ENCODE data around the gene LMLN. TPM values are rescaled to one million over a fixed set of nuclear protein-coding genes. Genes with fewer than 3 reads are reported as not detected.
A peak's percentile ranks its signal among the peaks of the same experiment; 100 is the strongest.

The LMLN gene
- total RNA-seq, 1 donor from 2014 or later: 0.32 TPM

DNA sequence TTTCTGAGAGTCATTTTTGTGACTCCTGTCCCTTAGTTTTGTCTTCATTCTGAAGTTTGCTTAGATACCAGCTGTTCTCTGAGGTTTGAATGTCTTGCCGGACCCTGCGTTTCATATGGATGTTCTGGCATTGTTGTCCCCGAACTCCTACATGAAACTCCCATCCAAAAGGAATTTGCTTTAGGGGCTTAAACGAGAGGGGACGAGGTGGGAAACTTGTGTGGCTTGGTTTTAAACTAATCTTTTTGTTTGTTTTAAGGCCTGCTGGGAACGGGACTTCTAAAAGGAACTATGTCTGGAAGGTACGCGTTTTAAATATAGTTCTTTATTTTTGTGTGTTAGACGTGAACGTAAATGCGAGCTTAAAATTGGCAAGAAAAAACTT is 9.3 kb upstream of the LMLN start:
- no peaks in the 10 kb centered on the region for H3K27me3 ChIP-seq
- intact Hi-C loops (cut with DNase I): loop anchor here (1.0 to 5.0 kb wide), 2 partner anchors 10 to 213 kb away; partner anchors contain the start of genes LMLN and RUBCN
- TF ChIP-seq, protein P1, sequence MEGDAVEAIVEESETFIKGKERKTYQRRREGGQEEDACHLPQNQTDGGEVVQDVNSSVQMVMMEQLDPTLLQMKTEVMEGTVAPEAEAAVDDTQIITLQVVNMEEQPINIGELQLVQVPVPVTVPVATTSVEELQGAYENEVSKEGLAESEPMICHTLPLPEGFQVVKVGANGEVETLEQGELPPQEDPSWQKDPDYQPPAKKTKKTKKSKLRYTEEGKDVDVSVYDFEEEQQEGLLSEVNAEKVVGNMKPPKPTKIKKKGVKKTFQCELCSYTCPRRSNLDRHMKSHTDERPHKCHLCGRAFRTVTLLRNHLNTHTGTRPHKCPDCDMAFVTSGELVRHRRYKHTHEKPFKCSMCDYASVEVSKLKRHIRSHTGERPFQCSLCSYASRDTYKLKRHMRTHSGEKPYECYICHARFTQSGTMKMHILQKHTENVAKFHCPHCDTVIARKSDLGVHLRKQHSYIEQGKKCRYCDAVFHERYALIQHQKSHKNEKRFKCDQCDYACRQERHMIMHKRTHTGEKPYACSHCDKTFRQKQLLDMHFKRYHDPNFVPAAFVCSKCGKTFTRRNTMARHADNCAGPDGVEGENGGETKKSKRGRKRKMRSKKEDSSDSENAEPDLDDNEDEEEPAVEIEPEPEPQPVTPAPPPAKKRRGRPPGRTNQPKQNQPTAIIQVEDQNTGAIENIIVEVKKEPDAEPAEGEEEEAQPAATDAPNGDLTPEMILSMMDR (IDR thresholded peaks at IDR 0.05): no peak
- peak overlapping the region; percentile 86 to 87 for H3K27ac ChIP-seq
- H3K36me3 ChIP-seq: peaks cover 38 to 47% of the 10 kb centered on the region in 2 donors
- no peak for DNase-seq (ENCODE audit: low spot score in 2 of 2)
- H3K9me3 ChIP-seq: no peaks in the 10 kb centered on the region
- peaks cover 12 to 34% of the 10 kb centered on the region in 2 donors for H3K4me1 ChIP-seq
- peak overlapping the region; percentile 62 to 71 for H3K4me3 ChIP-seq

DNA sequence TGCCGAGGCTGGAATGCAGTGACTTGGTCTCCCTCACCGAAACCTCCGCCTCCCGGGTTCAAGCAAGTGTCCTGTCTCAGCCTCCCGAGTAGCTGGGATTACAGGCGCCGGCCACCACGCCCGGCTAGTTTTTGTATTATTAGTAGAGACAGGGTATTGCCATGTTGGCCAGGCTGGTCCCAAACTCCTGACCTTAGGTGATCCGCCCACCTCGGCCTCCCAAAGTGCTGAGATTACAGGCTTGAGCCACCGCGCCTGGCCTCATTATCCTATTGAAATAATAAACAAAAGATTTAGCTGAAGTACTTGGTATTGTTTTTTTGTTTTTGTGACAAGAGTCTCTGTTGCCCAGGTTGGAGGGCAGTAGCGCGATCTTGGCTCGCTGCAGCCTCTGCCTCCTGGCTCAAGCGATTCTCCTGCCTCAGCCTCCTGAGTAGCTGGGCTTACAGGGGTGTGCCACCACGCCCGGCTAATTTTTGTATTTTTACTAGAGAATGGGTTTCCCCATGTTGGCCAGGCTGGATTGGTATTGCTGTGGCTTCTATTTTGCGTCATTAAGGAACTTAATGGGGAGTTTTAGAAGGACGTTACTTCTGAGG is 8.5 kb upstream of the LMLN start:
- intact Hi-C loops (cut with DNase I): loop anchor here (5.0 kb wide), 1 partner anchor 214 kb away; the partner anchor contains the start of gene RUBCN
- DNase-seq (ENCODE audit: low spot score in 2 of 2): no peak
- H3K4me3 ChIP-seq: peak overlapping the region; percentile 62 to 71
- H3K27ac ChIP-seq: peak overlapping the region in 1 of 2 donors; percentile 87
- H3K36me3 ChIP-seq: peaks cover 43 to 55% of the 10 kb centered on the region in 2 donors
- no peaks in the 10 kb centered on the region for H3K27me3 ChIP-seq
- H3K4me1 ChIP-seq: peaks cover 12 to 34% of the 10 kb centered on the region in 2 donors
- TF ChIP-seq, protein P1 (IDR thresholded peaks at IDR 0.05): no peak
- H3K9me3 ChIP-seq: no peaks in the 10 kb centered on the region

DNA sequence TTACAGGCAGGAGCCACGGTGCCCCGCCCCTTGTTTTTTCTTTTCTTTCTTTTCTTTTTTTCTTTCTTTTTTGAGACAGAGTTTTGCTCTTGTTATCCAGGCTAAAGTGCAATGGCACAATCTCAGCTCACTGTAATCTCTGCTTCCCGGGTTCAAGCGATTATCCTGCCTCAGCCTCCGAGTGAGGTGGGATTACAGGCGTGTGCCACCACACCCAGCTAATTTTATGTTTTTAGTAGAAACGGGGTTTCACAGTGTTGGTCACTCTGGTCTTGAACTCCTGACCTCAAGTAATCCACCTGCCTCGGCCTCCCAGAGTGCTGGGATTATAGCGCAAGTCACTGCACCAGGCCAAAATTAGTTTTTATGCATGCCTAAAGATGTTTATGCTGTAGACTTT is 7.6 kb upstream of the LMLN start:
- no peaks in the 10 kb centered on the region for H3K9me3 ChIP-seq
- peaks cover 46 to 57% of the 10 kb centered on the region in 2 donors for H3K36me3 ChIP-seq
- H3K4me3 ChIP-seq: no peak overlapping the region
- TF ChIP-seq, protein P1 (IDR thresholded peaks at IDR 0.05): no peak
- DNase-seq (ENCODE audit: low spot score in 2 of 2): no peak
- no peak overlapping the region for H3K27ac ChIP-seq
- intact Hi-C loops (cut with DNase I): loop anchor here (5.0 kb wide), 1 partner anchor 215 kb away; the partner anchor contains the start of gene RUBCN
- no peaks in the 10 kb centered on the region for H3K27me3 ChIP-seq
- peaks cover 12 to 34% of the 10 kb centered on the region in 2 donors for H3K4me1 ChIP-seq

DNA sequence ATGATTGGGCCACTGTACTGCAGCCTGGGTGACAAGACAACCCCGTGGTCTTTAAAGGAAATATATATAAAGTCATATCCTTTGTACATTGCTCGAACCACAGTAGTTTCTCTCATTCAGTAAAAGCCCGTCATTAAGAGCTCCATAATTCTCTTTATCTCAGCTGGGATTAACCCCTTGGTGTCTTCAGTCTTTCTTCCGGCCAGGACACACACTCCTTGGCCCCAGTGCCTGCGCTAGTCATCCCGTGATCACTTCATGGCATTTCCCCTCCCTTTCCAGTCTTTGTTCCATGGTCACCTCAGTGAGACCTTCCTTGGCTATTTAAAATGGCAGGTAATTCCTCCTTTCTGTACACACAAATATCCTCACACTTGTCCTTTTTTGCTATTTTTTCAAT is 6.7 kb upstream of the LMLN start:
- intact Hi-C loops (cut with DNase I): loop anchor here (5.0 kb wide), 1 partner anchor 216 kb away; the partner anchor contains the start of gene RUBCN
- Histone ChIP-seq H3K27me3 (no peaks in the 10 kb centered on the region), H3K4me3 (no peak overlapping the region), H3K27ac (peak overlapping the region in 1 of 2 donors; percentile 6), H3K36me3 (peaks cover 46 to 57% of the 10 kb centered on the region in 2 donors), H3K9me3 (no peaks in the 10 kb centered on the region), H3K4me1 (peaks cover 12 to 34% of the 10 kb centered on the region in 2 donors)
- DNase-seq (ENCODE audit: low spot score in 2 of 2): no peak
- TF ChIP-seq, protein P1 (IDR thresholded peaks at IDR 0.05): no peak

DNA sequence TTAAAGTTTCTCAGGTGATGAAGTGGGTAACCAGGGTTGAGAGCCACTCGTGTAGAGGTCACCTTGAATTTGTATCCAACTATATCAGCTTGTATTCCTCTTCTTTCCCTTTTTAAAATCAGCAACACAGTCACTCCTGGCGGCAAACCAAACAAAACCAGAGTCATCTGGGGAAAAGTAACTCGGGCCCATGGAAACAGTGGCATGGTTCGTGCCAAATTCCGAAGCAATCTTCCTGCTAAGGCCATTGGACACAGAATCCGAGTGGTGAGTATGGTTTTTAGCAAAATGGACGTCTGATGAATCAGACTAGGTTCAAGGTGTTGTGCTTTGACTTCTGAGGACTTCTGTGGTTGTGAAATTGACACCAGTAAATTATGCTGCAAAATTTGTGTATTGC is 6.1 kb upstream of the LMLN start:
- Histone ChIP-seq H3K9me3 (no peaks in the 10 kb centered on the region), H3K27ac (peak overlapping the region in 1 of 2 donors; percentile 6), H3K27me3 (no peaks in the 10 kb centered on the region), H3K36me3 (peaks cover 46 to 57% of the 10 kb centered on the region in 2 donors), H3K4me1 (peaks cover 12 to 36% of the 10 kb centered on the region in 2 donors), H3K4me3 (no peak overlapping the region)
- intact Hi-C loops (cut with DNase I): loop anchor here (5.0 kb wide), 1 partner anchor 217 kb away; the partner anchor contains the start of gene RUBCN
- DNase-seq (ENCODE audit: low spot score in 2 of 2): no peak
- TF ChIP-seq, protein P1 (IDR thresholded peaks at IDR 0.05): no peak

Measured in ascending aorta (tissue), 2 donors.